GM12878 (cell line): Measurements from ENCODE around the gene GAK. TPM values are rescaled to one million over a fixed set of nuclear protein-coding genes. Genes with fewer than 3 reads are reported as not detected.

Experiments
- ATAC-seq: fragments of 200-7000 bp; cut with Tn5 transposase; 3 replicates; pipeline ENCODE4 v1.9.1; 2020; ENCODE audit warnings: mild to moderate bottlenecking, moderate library complexity
- BruUV-seq: library from RNA; stranded (reverse); fragments of 400-500 nt; replicated peaks from 2 replicates; lab custom pipeline; 2021; lab: Mats Ljungman, UMichigan
- CTCF ChIA-PET: fragments of 300-600 bp; sonication (Branson Sonifier 250); formaldehyde crosslinking; extraction: SDS; loops from one replicate; lab custom pipeline; 2021; ENCODE audit warnings: inconsistent platforms; lab: Yijun Ruan, JAX
- POLR2A ChIA-PET: fragments of 350-600 bp; formaldehyde crosslinking; extraction: SDS; loops from one replicate; lab custom pipeline; 2021; ENCODE audit warnings: inconsistent platforms; lab: Charles Lee
- RAD21 ChIA-PET: fragments of 300-600 bp; sonication (Branson Sonifier 250); formaldehyde crosslinking; loops from one replicate; lab custom pipeline; 2023; ENCODE audit warnings: antibody characterized with exemption; ENCODE audit not compliant: unreplicated experiment; lab: Charles Lee
- SMC1A ChIA-PET: fragments of 300-600 bp; sonication (Branson Sonifier 250); formaldehyde crosslinking; loops from one replicate; lab custom pipeline; 2023; ENCODE audit not compliant: unreplicated experiment, uncharacterized antibody; lab: Charles Lee
- DNase-seq: peaks from one replicate; pipeline ENCODE4 v3.0.0-alpha.2; 2011; ENCODE audit warnings: low read depth, low spot score
- FAIRE-seq: peaks from 3 replicates; lab custom pipeline; 2011; peaks lifted over from hg19 to GRCh38; lab: Jason Lieb, UNC
- H2AFZ ChIP-seq: 2 replicates; pipeline ENCODE4 v1.6.0; 2011; ENCODE audit warnings: low read depth, low read length, control low read depth; ENCODE audit not compliant: control insufficient read depth
- H3K27ac ChIP-seq: 2 replicates; pipeline ENCODE4 v1.5.1; 2011; ENCODE audit warnings: control low read depth; ENCODE audit not compliant: control insufficient read depth, insufficient read depth
- H3K27me3 ChIP-seq, 2 experiments: replicated peaks in 1 of 2; 2 replicates each; pipeline versions ENCODE4 v1.6.0 to v1.6.1; 2011; ENCODE audit warnings: low read length in 1 of 2; ENCODE audit not compliant: control insufficient read depth in 2 of 2, insufficient read depth in 2 of 2
- H3K36me3 ChIP-seq, 2 experiments: 2 replicates each; pipeline ENCODE4 v1.5.1; 2011; ENCODE audit warnings: low read length in 1 of 2; ENCODE audit not compliant: control insufficient read depth in 2 of 2, insufficient read depth in 2 of 2
- H3K4me1 ChIP-seq: 2 replicates; pipeline ENCODE4 v1.6.1; 2011; ENCODE audit warnings: mild to moderate bottlenecking, low read length, moderate library complexity, mixed read lengths; ENCODE audit not compliant: control insufficient read depth, insufficient read depth
- H3K4me2 ChIP-seq: 2 replicates; pipeline ENCODE4 v1.6.0; 2011; ENCODE audit warnings: control low read depth; ENCODE audit not compliant: control insufficient read depth, insufficient read depth
- H3K4me3 ChIP-seq: fragments of 200-600 bp; sonication (generic); 2 replicates; pipeline ENCODE4 v1.5.1; 2016
- H3K79me2 ChIP-seq: 2 replicates; pipeline ENCODE4 v1.6.0; 2011; ENCODE audit warnings: low read length; ENCODE audit not compliant: control insufficient read depth, insufficient read depth
- H3K9ac ChIP-seq: 2 replicates; pipeline ENCODE4 v1.8.0; 2011; ENCODE audit warnings: low read length, control low read depth, mixed read lengths; ENCODE audit not compliant: control insufficient read depth, insufficient read depth
- H3K9me3 ChIP-seq: replicated peaks from 3 replicates; pipeline ENCODE4 v1.5.1; 2011; ENCODE audit warnings: mild to moderate bottlenecking, low read length; ENCODE audit not compliant: control insufficient read depth, insufficient read depth
- H4K20me1 ChIP-seq: 2 replicates; pipeline ENCODE4 v1.6.0; 2011; ENCODE audit not compliant: control insufficient read depth, insufficient read depth
- CEBPB ChIP-seq, 2 experiments: fragments of 150-350 bp in 1 of 2; IDR thresholded peaks; 2 replicates each; pipeline ENCODE4 v1.6.1; 2012 to 2014; ENCODE audit warnings: low read depth in 2 of 2, low read length in 2 of 2, borderline replicate concordance in 1 of 2, inconsistent platforms in 1 of 2
- KLF5 ChIP-seq: fragments of 450-650 bp; IDR thresholded peaks from 2 replicates; pipeline ENCODE4 v1.6.1; 2014; ENCODE audit warnings: mild to moderate bottlenecking; ENCODE audit not compliant: partially characterized antibody
- NFXL1 ChIP-seq: fragments of 450-650 bp; IDR thresholded peaks from 2 replicates; pipeline ENCODE4 v1.6.1; 2017; ENCODE audit warnings: antibody characterized with exemption, mild to moderate bottlenecking, borderline replicate concordance
- NKRF ChIP-seq: fragments of 450-650 bp; conservative IDR thresholded peaks from 2 replicates; pipeline ENCODE4 v1.6.1; 2017; ENCODE audit warnings: mild to moderate bottlenecking, moderate library complexity
- POLR2AphosphoS5 ChIP-seq: IDR thresholded peaks from 2 replicates; pipeline ENCODE4 v1.6.1; 2011; ENCODE audit warnings: mild to moderate bottlenecking, low read length, inconsistent platforms
- WGBS: methylation state at CpG from one replicate; pipeline ENCODE4 v1.1.6; 2016; ENCODE audit warnings: low lambda C conversion rate; ENCODE audit not compliant: insufficient replicate concordance, insufficient coverage; ENCODE audit errors: missing lambda C conversion rate; 5-methylcytosine and 5-hydroxymethylcytosine counted together
- in situ Hi-C: fragments of 300-500 bp; cut with MboI; formaldehyde crosslinking; loops from 9 replicates; pipeline ENCODE4 v1.14.3; 2018; ENCODE audit warnings: mixed read lengths
- intact Hi-C: fragments of 100-400 bp; cut with micrococcal nuclease; formaldehyde crosslinking; loops from one replicate; pipeline ENCODE4 v1.14.2; 2022; ENCODE audit not compliant: unreplicated experiment
- polyA plus RNA-seq, 11 experiments: library from polyadenylated mRNA; depleted of rRNA in 4 of 11; unstranded in 6 of 11; stranded (reverse) in 5 of 11; fragments of >200 nt; fragmentation: Nextera tagmentation in 4 of 11; fragmentation: Illumina TruSeq in 1 of 11; extraction: Ambion mirVana in 4 of 11; extraction: Trizol in 1 of 11; gene quantifications; 1 replicate in 1 of 11; 2 replicates in 10 of 11; pipeline versions ENCODE4 v1.2.1 to v1.2.3, GENCODE V29; 2011 to 2016; ENCODE audit warnings: inconsistent platforms in 2 of 11, missing spikeins in 2 of 11, low read depth in 1 of 11
- total RNA-seq, 4 experiments: library from RNA; depleted of rRNA in 3 of 4; stranded (reverse); fragments of >200 nt in 3 of 4; fragmentation: Illumina TruSeq in 1 of 4; extraction: Trizol in 1 of 4; gene quantifications; 2 replicates each; pipeline versions ENCODE4 v1.2.1 to v1.2.3, GENCODE V29; 2013 to 2021

Gene GAK
- total and polyA plus RNA-seq, 10 of the 15 experiments (the other 5 are each of a cell fraction or from before 2014, with no cell fraction given) = 0.82 to 127 (median 53.8) TPM

GRCh38 chr4:956531-957230, 24.6 kb upstream of the GAK start:
- H3K4me3 ChIP-seq = no peak overlapping the region
- no peak overlapping the region for H3K27ac ChIP-seq
- no peak for ATAC-seq
- H2AFZ ChIP-seq = no peak overlapping the region
- DNase-seq = no peak
- intact Hi-C loops (no loop called here), in situ Hi-C loops (no loop called here)
- POLR2A ChIA-PET = no interaction called here
- H3K36me3 ChIP-seq = no peaks in the 10 kb centered on the region; a peak in 1 of 4 replicates
- CTCF ChIA-PET = no interaction called here
- H4K20me1 ChIP-seq = no peaks in the 10 kb centered on the region
- 65% methylated on average over 12 of the region's 14 CpGs for WGBS
- no peak overlapping the region for H3K9ac ChIP-seq
- no peak for FAIRE-seq
- no peak overlapping the region for H3K4me2 ChIP-seq
- SMC1A ChIA-PET = no interaction called here
- no peaks in the 10 kb centered on the region for H3K79me2 ChIP-seq
- H3K4me1 ChIP-seq = no peaks in the 10 kb centered on the region
- BruUV-seq = no TSS peak
- TF ChIP-seq NKRF = no peak
- H3K9me3 ChIP-seq = no peaks in the 10 kb centered on the region
- no peaks in the 10 kb centered on the region for H3K27me3 ChIP-seq
- RAD21 ChIA-PET = no interaction called here

- SMC1A ChIA-PET = no interaction called here
- Histone ChIP-seq H3K27ac (no peak overlapping the region), H3K36me3 (no peaks in the 10 kb centered on the region; a peak in 1 of 4 replicates), H3K27me3 (no peaks in the 10 kb centered on the region), H2AFZ (no peak overlapping the region), H3K79me2 (no peaks in the 10 kb centered on the region), H3K4me1 (no peaks in the 10 kb centered on the region), H3K4me3 (no peak overlapping the region), H3K9ac (no peak overlapping the region), H3K4me2 (no peak overlapping the region), H4K20me1 (no peaks in the 10 kb centered on the region), H3K9me3 (no peaks in the 10 kb centered on the region)
- POLR2A ChIA-PET = no interaction called here
- no peak for TF ChIP-seq NFXL1
- no peak for TF ChIP-seq POLR2AphosphoS5
- TF ChIP-seq CEBPB (IDR thresholded peaks at IDR 0.05; ENCODE audit: borderline replicate concordance in 1 of 2, low read depth in 2 of 2, low read length in 2 of 2) = no peak
- TF ChIP-seq KLF5 = no peak
- no peak for DNase-seq
- BruUV-seq = no TSS peak
- in situ Hi-C loops (no loop called here), intact Hi-C loops (no loop called here)
- CTCF ChIA-PET = no interaction called here
- no peak for ATAC-seq
- RAD21 ChIA-PET = no interaction called here
- 88% methylated on average over 7 of the region's 12 CpGs for WGBS
- no peak for FAIRE-seq
Observed at GRCh38 chr4:955931-956381, 23.8 kb upstream of the GAK start.
